HepG2 (cell line): Measurements from ENCODE around the gene JMJD8. TPM values are rescaled to one million over a fixed set of nuclear protein-coding genes. Genes with fewer than 3 reads are reported as not detected.
A peak's percentile ranks its signal among the peaks of the same experiment; 100 is the strongest.

Source experiments
- ARID4A ChIP-seq: sonication (generic); formaldehyde crosslinking; IDR thresholded peaks from 2 replicates; pipeline ENCODE4 v1.5.0; 2020; ENCODE audit warnings: mild to moderate bottlenecking, missing genetic modification reagents, borderline replicate concordance
- CERS6 ChIP-seq: sonication (generic); formaldehyde crosslinking; IDR thresholded peaks from 2 replicates; pipeline ENCODE4 v1.5.0; 2020; ENCODE audit warnings: missing genetic modification reagents
- EP300 ChIP-seq, 3 experiments: sonication (generic) in 1 of 3; formaldehyde crosslinking in 1 of 3; IDR thresholded peaks; 2 replicates each; pipeline versions ENCODE4 v1.5.1 to v1.6.1; 2011 to 2020; ENCODE audit warnings: low read depth in 2 of 3, low read length in 2 of 3, borderline replicate concordance in 1 of 3, improper control_type of control experiment in 1 of 3, mild to moderate bottlenecking in 1 of 3, missing genetic modification reagents in 1 of 3, moderate library complexity in 1 of 3
- FOSL2 ChIP-seq: sonication (generic); formaldehyde crosslinking; IDR thresholded peaks from 2 replicates; pipeline ENCODE4 v1.4.0; 2020; ENCODE audit warnings: missing genetic modification reagents
- FOXJ3 ChIP-seq: sonication (generic); formaldehyde crosslinking; IDR thresholded peaks from 2 replicates; pipeline ENCODE4 v1.4.0; 2020; ENCODE audit warnings: missing genetic modification reagents, mild to moderate bottlenecking, borderline replicate concordance
- GLI4 ChIP-seq: sonication (generic); formaldehyde crosslinking; IDR thresholded peaks from 2 replicates; pipeline ENCODE4 v1.5.1; 2020; ENCODE audit warnings: missing genetic modification reagents, mild to moderate bottlenecking, moderate library complexity, borderline replicate concordance
- HHEX ChIP-seq: IDR thresholded peaks from 2 replicates; pipeline ENCODE4 v1.6.1; 2016; ENCODE audit warnings: control low read depth
- HIC2 ChIP-seq: sonication (generic); formaldehyde crosslinking; IDR thresholded peaks from 2 replicates; pipeline ENCODE4 v1.9.0; 2022; ENCODE audit warnings: low read depth, missing genetic modification reagents
- KMT2A ChIP-seq: sonication (generic); formaldehyde crosslinking; IDR thresholded peaks from 2 replicates; pipeline ENCODE4 v1.4.0; 2020; ENCODE audit warnings: missing genetic modification reagents
- MBNL3 ChIP-seq: fragments of 250-450 bp; sonication (Bioruptor Pico); conservative IDR thresholded peaks from 2 replicates; pipeline ENCODE4 v1.8.0; 2022; ENCODE audit warnings: mild to moderate bottlenecking, inconsistent platforms
- MEIS2 ChIP-seq: sonication (generic); formaldehyde crosslinking; IDR thresholded peaks from 2 replicates; pipeline ENCODE4 v1.9.0; 2021; ENCODE audit warnings: mild to moderate bottlenecking, missing genetic modification reagents
- SIX1 ChIP-seq: sonication (generic); formaldehyde crosslinking; IDR thresholded peaks from 2 replicates; pipeline ENCODE4 v1.4.0; 2020; ENCODE audit warnings: missing genetic modification reagents, borderline replicate concordance
- SUZ12 ChIP-seq: fragments of 150-350 bp; IDR thresholded peaks from 2 replicates; pipeline ENCODE4 v1.6.1; 2014; ENCODE audit warnings: low read depth, low read length
- ZNF3 ChIP-seq: IDR thresholded peaks from 2 replicates; pipeline ENCODE4 v1.7.0; 2017; ENCODE audit warnings: inconsistent platforms
- ZNF549 ChIP-seq: sonication (generic); formaldehyde crosslinking; IDR thresholded peaks from 2 replicates; pipeline ENCODE4 v1.5.0; 2020; ENCODE audit warnings: missing genetic modification reagents
- ZNF574 ChIP-seq: sonication (generic); formaldehyde crosslinking; IDR thresholded peaks from 2 replicates; pipeline ENCODE4 v1.4.0; 2020; ENCODE audit warnings: missing genetic modification reagents
- ZNF597 ChIP-seq: sonication (generic); formaldehyde crosslinking; IDR thresholded peaks from 2 replicates; pipeline ENCODE4 v1.5.0; 2020; ENCODE audit warnings: missing genetic modification reagents
- ZNF75D ChIP-seq: sonication (generic); formaldehyde crosslinking; IDR thresholded peaks from 2 replicates; pipeline ENCODE4 v1.8.1; 2023; ENCODE audit warnings: missing genetic modification reagents, mild to moderate bottlenecking, borderline replicate concordance
- ZNF766 ChIP-seq: sonication (generic); formaldehyde crosslinking; IDR thresholded peaks from 2 replicates; pipeline ENCODE4 v1.5.0; 2020; ENCODE audit warnings: missing genetic modification reagents, borderline replicate concordance
- ZNF850 ChIP-seq: sonication (generic); formaldehyde crosslinking; conservative IDR thresholded peaks from 2 replicates; pipeline ENCODE4 v1.9.0; 2021; ENCODE audit warnings: mild to moderate bottlenecking, missing genetic modification reagents
- polyA plus RNA-seq, 8 experiments: library from polyadenylated mRNA; depleted of rRNA in 3 of 8; stranded (reverse) in 7 of 8; unstranded in 1 of 8; fragments of >200 nt; fragmentation: Illumina TruSeq in 4 of 8; extraction: Trizol in 4 of 8; gene quantifications; 2 replicates each; pipeline versions ENCODE4 v1.2.1 to v1.2.3, GENCODE V29; 2011 to 2016; ENCODE audit warnings: low read depth in 4 of 8, missing spikeins in 1 of 8, mixed read lengths in 1 of 8; ENCODE audit not compliant: insufficient read depth in 1 of 8
- total RNA-seq, 5 experiments: library from RNA; depleted of rRNA; stranded (reverse); fragments of >200 nt; fragmentation: Illumina TruSeq; extraction: Trizol; gene quantifications; 2 replicates each; pipeline ENCODE4 v1.2.3, GENCODE V29; 2016; ENCODE audit warnings: low read depth in 1 of 5

Gene JMJD8
- total and polyA plus RNA-seq, 2 of the 13 experiments (the other 11 are each of a cell fraction or from before 2014, with no cell fraction given), result 2.6 to 11.8 TPM

GRCh38 chr16:654034-654433 is 30.1 kb downstream of the JMJD8 start (continued):
- TF ChIP-seq ZNF574 (peak; percentile 83), ZNF3 (no peak), ARID4A (CRISPR knock-in tag) (peak; percentile 60; the same call in 1 of the 2 replicates), EP300 (IDR thresholded peaks at IDR 0.05; ENCODE audit: low read depth in 2 of 2, low read length in 2 of 2) (peak in 1 of 2 experiments; percentile 38; a peak in 1 of 4 replicates), EP300 (CRISPR knock-in tag; IDR thresholded peaks at IDR 0.05; ENCODE audit: borderline replicate concordance) (no peak), MBNL3 (CRISPR knock-in tag) (no peak), SUZ12 (no peak), ZNF850 (CRISPR knock-in tag) (no peak), CERS6 (no peak), KMT2A (CRISPR knock-in tag) (no peak), ZNF549 (no peak), HIC2 (CRISPR knock-in tag) (peak; percentile 32; the same call in 1 of the 2 replicates), MEIS2 (CRISPR knock-in tag) (no peak), ZNF597 (CRISPR knock-in tag) (no peak), GLI4 (CRISPR knock-in tag) (no peak), HHEX (no peak), ZNF75D (CRISPR knock-in tag) (no peak), FOSL2 (CRISPR knock-in tag) (peak; percentile 9; the same call in 1 of the 2 replicates), FOXJ3 (CRISPR knock-in tag) (no peak), ZNF766 (no peak), SIX1 (no peak)
